Endothelial cell of umbilical vein (primary cell): ENCODE data around the gene ZNF497. TPM values are rescaled to one million over a fixed set of nuclear protein-coding genes. Genes with fewer than 3 reads are reported as not detected.
A peak's percentile ranks its signal among the peaks of the same experiment; 100 is the strongest.

Experiments used
- BruUV-seq: library from RNA; stranded (reverse); fragments of 400-500 nt; replicated peaks from 2 replicates; lab custom pipeline; 2021; lab: Mats Ljungman, UMichigan
- CTCF ChIA-PET: fragments of 300-600, 350-600 bp; sonication (Branson Sonifier 250); formaldehyde crosslinking; loops from one replicate; lab custom pipeline; 2021; ENCODE audit warnings: antibody characterized with exemption, inconsistent platforms; lab: Charles Lee
- POLR2A ChIA-PET: fragments of 300-600, 350-600 bp; sonication (Branson Sonifier 250); formaldehyde crosslinking; loops from one replicate; lab custom pipeline; 2021; ENCODE audit warnings: antibody characterized with exemption, inconsistent platforms; lab: Charles Lee
- DNase-seq: peaks from one replicate; pipeline ENCODE4 v3.0.0-alpha.2; 2011; ENCODE audit warnings: low read depth, low spot score
- FAIRE-seq: peaks from 2 replicates; lab custom pipeline; 2011; peaks lifted over from hg19 to GRCh38; lab: Jason Lieb, UNC
- H2AFZ ChIP-seq: 2 replicates; pipeline ENCODE4 v1.6.0; 2012; ENCODE audit warnings: low read depth, low read length, control low read depth, inconsistent platforms
- H3K27ac ChIP-seq: 2 replicates; pipeline ENCODE4 v1.5.1; 2011; ENCODE audit warnings: low read depth, mild to moderate bottlenecking, control low read depth, low read length, moderate library complexity; ENCODE audit not compliant: insufficient read depth
- H3K27me3 ChIP-seq, 2 experiments: 2 replicates each; pipeline versions ENCODE4 v1.6.0 to v1.6.1; 2011; ENCODE audit warnings: low read length in 2 of 2, mixed read lengths in 1 of 2; ENCODE audit not compliant: control insufficient read depth in 2 of 2, insufficient read depth in 2 of 2
- H3K36me3 ChIP-seq, 2 experiments: 2 replicates in 1 of 2; 3 replicates in 1 of 2; pipeline ENCODE4 v1.5.1; 2011; ENCODE audit warnings: low read length in 2 of 2, mild to moderate bottlenecking in 1 of 2, moderate library complexity in 1 of 2; ENCODE audit not compliant: control insufficient read depth in 2 of 2, insufficient read depth in 2 of 2; ENCODE audit errors: extremely low read depth in 1 of 2
- H3K4me1 ChIP-seq: 3 replicates; pipeline ENCODE4 v1.5.1; 2011; ENCODE audit warnings: mild to moderate bottlenecking, low read length; ENCODE audit not compliant: control insufficient read depth, insufficient read depth; ENCODE audit errors: extremely low read depth
- H3K4me2 ChIP-seq: 2 replicates; pipeline ENCODE4 v1.6.1; 2011; ENCODE audit warnings: low read length, control low read depth, mixed read lengths; ENCODE audit not compliant: insufficient read depth
- H3K4me3 ChIP-seq, 3 experiments: fragments of 200-600 bp in 1 of 3; sonication (generic), shearing (Covaris generic) in 1 of 3; replicated peaks in 1 of 3; 2 replicates each; pipeline ENCODE4 v1.5.1; 2011 to 2016; ENCODE audit warnings: control low read depth in 3 of 3, low read length in 3 of 3, mild to moderate bottlenecking in 2 of 3, inconsistent platforms in 1 of 3, low read depth in 1 of 3, moderate library complexity in 1 of 3; ENCODE audit not compliant: insufficient read depth in 1 of 3
- H3K79me2 ChIP-seq: 2 replicates; pipeline ENCODE4 v1.6.0; 2012; ENCODE audit warnings: low read length, inconsistent platforms; ENCODE audit not compliant: control insufficient read depth, insufficient read depth
- H3K9ac ChIP-seq: replicated peaks from 2 replicates; pipeline ENCODE3; 2011; ENCODE audit warnings: low read length, control low read depth; ENCODE audit not compliant: insufficient read depth; ENCODE audit errors: extremely low read depth
- H3K9me1 ChIP-seq: replicated peaks from 3 replicates; pipeline ENCODE4 v1.6.0; 2011; ENCODE audit warnings: mild to moderate bottlenecking, low read length; ENCODE audit not compliant: control insufficient read depth, insufficient read depth; ENCODE audit errors: extremely low read depth
- H3K9me3 ChIP-seq: replicated peaks from 2 replicates; pipeline ENCODE4 v1.5.1; 2012; ENCODE audit warnings: low read length, inconsistent platforms; ENCODE audit not compliant: control insufficient read depth, insufficient read depth
- H4K20me1 ChIP-seq: replicated peaks from 2 replicates; pipeline ENCODE3; 2011; ENCODE audit warnings: mild to moderate bottlenecking, low read length; ENCODE audit not compliant: control insufficient read depth, insufficient read depth; ENCODE audit errors: extremely low read depth
- EZH2 ChIP-seq: IDR thresholded peaks from 2 replicates; pipeline ENCODE4 v1.6.1; 2012; ENCODE audit warnings: borderline replicate concordance, low read depth, mild to moderate bottlenecking, moderate library complexity, low read length, inconsistent platforms; ENCODE audit not compliant: severe bottlenecking
- FOS ChIP-seq: IDR thresholded peaks from 2 replicates; pipeline ENCODE4 v1.6.1; 2011; ENCODE audit warnings: mild to moderate bottlenecking, low read length, moderate library complexity, borderline replicate concordance; ENCODE audit not compliant: insufficient read depth
- GATA2 ChIP-seq: IDR thresholded peaks from 2 replicates; pipeline ENCODE4 v1.7.0; 2011; ENCODE audit warnings: low read depth, mild to moderate bottlenecking, moderate library complexity, mixed read lengths, low read length; ENCODE audit not compliant: insufficient read length, insufficient read depth
- JUN ChIP-seq: IDR thresholded peaks from 2 replicates; pipeline ENCODE4 v1.6.1; 2011; ENCODE audit warnings: borderline replicate concordance, low read depth; ENCODE audit not compliant: insufficient read length, insufficient read depth
- MYC ChIP-seq: IDR thresholded peaks from one replicate; pipeline ENCODE4 v1.6.1; 2011; ENCODE audit warnings: mild to moderate bottlenecking, low read depth, low read length
- POLR2A ChIP-seq: IDR thresholded peaks from 2 replicates; pipeline ENCODE4 v1.6.1; 2012; ENCODE audit warnings: low read depth, mild to moderate bottlenecking, control low read depth, low read length
- POLR2AphosphoS5 ChIP-seq: IDR thresholded peaks from 2 replicates; pipeline ENCODE4 v1.6.1; 2012; ENCODE audit warnings: low read depth, mild to moderate bottlenecking, control low read depth, low read length, moderate library complexity; ENCODE audit not compliant: insufficient read depth
- dilution Hi-C: fragments of 300-500 bp; cut with MboI; formaldehyde crosslinking; loops from one replicate; pipeline ENCODE4 v1.15.0; 2019; ENCODE audit warnings: low sequenced_read_pairs; ENCODE audit not compliant: extremely low pct_ligation_motif_present
- intact Hi-C: fragments of 100-400 bp; cut with micrococcal nuclease; formaldehyde crosslinking; loops from one replicate; pipeline ENCODE4 v1.10.0; 2022
- polyA plus RNA-seq, 4 experiments: library from polyadenylated mRNA; depleted of rRNA in 3 of 4; stranded (reverse) in 3 of 4; unstranded in 1 of 4; fragments of >200 nt; gene quantifications; 2 replicates each; pipeline versions ENCODE4 v1.2.1 to v1.2.3, GENCODE V29; 2011 to 2012; ENCODE audit warnings: missing spikeins in 1 of 4
- total RNA-seq: library from RNA; stranded (reverse); gene quantifications from 2 replicates; pipeline ENCODE4 v1.2.3, GENCODE V29; 2021
- TF ChIP-seq, protein P1 (sequence below), 2 donors: IDR thresholded peaks; 1 replicate in 1 of 2; 2 replicates in 1 of 2; pipeline ENCODE4 v1.5.1; 2011; ENCODE audit warnings: low read length in 2 of 2, mild to moderate bottlenecking in 2 of 2, moderate library complexity in 2 of 2, control low read depth in 1 of 2, inconsistent platforms in 1 of 2, low read depth in 1 of 2; ENCODE audit not compliant: insufficient read depth in 1 of 2; ENCODE audit errors: extremely low read depth in 1 of 2

The ZNF497 gene
- total and polyA plus RNA-seq, 2 donors (not counting 3 experiments of a cell fraction or from before 2014, with no cell fraction given), result 0.40 to 1.3 TPM

GRCh38 chr19:58350001-58350861, 12.3 kb downstream of the ZNF497 start:
- Histone ChIP-seq H3K9ac (no peak overlapping the region), H3K9me3 (no peaks in the 10 kb centered on the region), H2AFZ (peak overlapping the region; percentile 50), H3K79me2 (no peaks in the 10 kb centered on the region), H3K4me2 (peak overlapping the region; percentile 19), H3K27me3 (peaks cover 27 to 49% of the 10 kb centered on the region in 2 experiments), H3K4me3 (no peak overlapping the region), H3K36me3 (no peaks in the 10 kb centered on the region), H3K9me1 (no peaks in the 10 kb centered on the region), H3K27ac (no peak overlapping the region), H3K4me1 (peaks cover 5% of the 10 kb centered on the region), H4K20me1 (no peaks in the 10 kb centered on the region)
- dilution Hi-C loops, result no loop called here
- POLR2A ChIA-PET, result no interaction called here
- intact Hi-C loops, result no loop called here
- no TSS peak for BruUV-seq
- TF ChIP-seq, protein P1, sequence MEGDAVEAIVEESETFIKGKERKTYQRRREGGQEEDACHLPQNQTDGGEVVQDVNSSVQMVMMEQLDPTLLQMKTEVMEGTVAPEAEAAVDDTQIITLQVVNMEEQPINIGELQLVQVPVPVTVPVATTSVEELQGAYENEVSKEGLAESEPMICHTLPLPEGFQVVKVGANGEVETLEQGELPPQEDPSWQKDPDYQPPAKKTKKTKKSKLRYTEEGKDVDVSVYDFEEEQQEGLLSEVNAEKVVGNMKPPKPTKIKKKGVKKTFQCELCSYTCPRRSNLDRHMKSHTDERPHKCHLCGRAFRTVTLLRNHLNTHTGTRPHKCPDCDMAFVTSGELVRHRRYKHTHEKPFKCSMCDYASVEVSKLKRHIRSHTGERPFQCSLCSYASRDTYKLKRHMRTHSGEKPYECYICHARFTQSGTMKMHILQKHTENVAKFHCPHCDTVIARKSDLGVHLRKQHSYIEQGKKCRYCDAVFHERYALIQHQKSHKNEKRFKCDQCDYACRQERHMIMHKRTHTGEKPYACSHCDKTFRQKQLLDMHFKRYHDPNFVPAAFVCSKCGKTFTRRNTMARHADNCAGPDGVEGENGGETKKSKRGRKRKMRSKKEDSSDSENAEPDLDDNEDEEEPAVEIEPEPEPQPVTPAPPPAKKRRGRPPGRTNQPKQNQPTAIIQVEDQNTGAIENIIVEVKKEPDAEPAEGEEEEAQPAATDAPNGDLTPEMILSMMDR (IDR thresholded peaks at IDR 0.05; ENCODE audit: extremely low read depth in 1 of 2, insufficient read depth in 1 of 2, low read depth in 1 of 2, low read length in 2 of 2), result peak in 1 of 2 donors; percentile 22
- TF ChIP-seq JUN (no peak), EZH2 (peak; percentile 91)
- DNase-seq (no peak), FAIRE-seq (no peak)
- CTCF ChIA-PET, result interaction anchor here (0.9 kb wide), 1 partner anchor 10 kb away, joined by 3 read pairs; no protein-coding TSS in a partner anchor

DNA sequence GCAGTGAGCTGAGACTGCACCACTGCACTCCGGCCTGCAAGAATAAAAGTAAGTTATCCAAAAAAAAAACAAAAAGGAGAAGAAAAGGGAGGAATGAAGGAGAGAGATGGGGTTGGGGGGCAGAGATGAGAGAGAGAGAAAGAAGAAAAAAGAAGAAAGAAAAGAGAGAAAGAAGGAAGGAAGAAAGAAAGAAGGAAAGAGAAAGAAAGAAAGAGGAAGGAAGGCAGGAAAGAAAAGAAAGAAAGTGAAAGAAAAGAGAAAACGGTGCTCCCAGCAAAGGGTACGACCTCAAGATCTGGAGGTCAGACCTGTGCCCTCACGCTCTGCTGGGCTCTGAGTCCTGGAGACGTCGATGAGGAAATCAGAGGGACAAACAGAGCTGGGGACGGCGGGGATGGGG, 13.0 kb downstream of the ZNF497 start:
- POLR2A ChIA-PET, result no interaction called here
- TF ChIP-seq GATA2, result no peak
- TF ChIP-seq EZH2, result no peak
- no peak for TF ChIP-seq JUN
- TF ChIP-seq FOS, result no peak
- TF ChIP-seq POLR2A, result no peak
- no peak for TF ChIP-seq MYC
- TF ChIP-seq, protein P1 (IDR thresholded peaks at IDR 0.05; ENCODE audit: extremely low read depth in 1 of 2, insufficient read depth in 1 of 2, low read depth in 1 of 2, low read length in 2 of 2), result no peak
- no peak for TF ChIP-seq POLR2AphosphoS5
- FAIRE-seq (no peak), DNase-seq (no peak)
- Histone ChIP-seq H3K9me3 (no peaks in the 10 kb centered on the region), H2AFZ (no peak overlapping the region), H3K79me2 (no peaks in the 10 kb centered on the region), H3K4me2 (no peak overlapping the region), H3K9me1 (no peaks in the 10 kb centered on the region), H3K9ac (no peak overlapping the region), H3K36me3 (no peaks in the 10 kb centered on the region), H3K4me1 (peaks cover 5% of the 10 kb centered on the region), H4K20me1 (no peaks in the 10 kb centered on the region), H3K27me3 (peaks cover 22 to 45% of the 10 kb centered on the region in 2 experiments), H3K4me3 (no peak overlapping the region), H3K27ac (no peak overlapping the region)
- intact Hi-C loops, result no loop called here
- dilution Hi-C loops, result no loop called here
- CTCF ChIA-PET, result interaction anchor here (0.9 kb wide), 1 partner anchor 10 kb away, joined by 3 read pairs; no protein-coding TSS in a partner anchor
- BruUV-seq, result no TSS peak
